K562 (cell line): Measurements from ENCODE around the gene NAP1L1. TPM values are rescaled to one million over a fixed set of nuclear protein-coding genes. Genes with fewer than 3 reads are reported as not detected.

Experiments
- ARID4B ChIP-seq: sonication (generic); formaldehyde crosslinking; IDR thresholded peaks from 2 replicates; pipeline ENCODE4 v1.8.0; 2022; ENCODE audit warnings: mild to moderate bottlenecking, missing genetic modification reagents
- C11orf30 ChIP-seq: fragments of 450-650 bp; IDR thresholded peaks from 2 replicates; pipeline ENCODE4 v1.6.1; 2016; ENCODE audit warnings: low read depth, mild to moderate bottlenecking
- CGGBP1 ChIP-seq: fragments of 250-450 bp; sonication (Bioruptor Pico); IDR thresholded peaks from 2 replicates; pipeline ENCODE4 v1.9.0; 2021; ENCODE audit warnings: mild to moderate bottlenecking
- GTF2B ChIP-seq: IDR thresholded peaks from 2 replicates; pipeline ENCODE4 v1.6.1; 2011; ENCODE audit not compliant: insufficient read length; ENCODE audit errors: extremely low read depth
- HNRNPUL1 ChIP-seq: fragments of 200-400 bp; formaldehyde crosslinking; IDR thresholded peaks from 2 replicates; pipeline ENCODE4 v1.6.1; 2017; ENCODE audit warnings: low read length
- JUNB ChIP-seq: fragments of 450-650 bp; formaldehyde crosslinking; conservative IDR thresholded peaks from 2 replicates; pipeline ENCODE4 v1.4.0; 2020; ENCODE audit warnings: mild to moderate bottlenecking
- MAFF ChIP-seq: IDR thresholded peaks from 2 replicates; pipeline ENCODE4 v1.6.1; 2012; ENCODE audit warnings: low read length, improper control_type of control experiment
- MAFG ChIP-seq: fragments of 450-650 bp; conservative IDR thresholded peaks from 2 replicates; pipeline ENCODE4 v1.6.1; 2016; ENCODE audit warnings: missing genetic modification characterization, missing compliant biosample characterization
- NUFIP1 ChIP-seq: fragments of 450-650 bp; IDR thresholded peaks from 2 replicates; pipeline ENCODE4 v1.6.1; 2018; ENCODE audit not compliant: partially characterized antibody
- PKNOX1 ChIP-seq: fragments of 450-650 bp; IDR thresholded peaks from 2 replicates; pipeline ENCODE4 v1.6.1; 2016
- STAG1 ChIP-seq: sonication (generic); formaldehyde crosslinking; IDR thresholded peaks from 2 replicates; pipeline ENCODE4 v1.5.0; 2020; ENCODE audit warnings: missing genetic modification reagents, borderline replicate concordance
- ZSCAN32 ChIP-seq: fragments of 450-650 bp; formaldehyde crosslinking; IDR thresholded peaks from 2 replicates; pipeline ENCODE4 v1.4.0; 2020; ENCODE audit warnings: mild to moderate bottlenecking, moderate library complexity
- polyA plus RNA-seq, 8 experiments: library from polyadenylated mRNA; depleted of rRNA in 4 of 8; stranded (reverse) in 5 of 8; unstranded in 3 of 8; fragments of >200 nt; fragmentation: Nextera tagmentation in 2 of 8; fragmentation: Illumina TruSeq in 1 of 8; extraction: Ambion mirVana in 2 of 8; extraction: Trizol in 1 of 8; gene quantifications; 2 replicates each; pipeline versions ENCODE4 v1.2.1 to v1.2.3, GENCODE V29; 2011 to 2014; ENCODE audit warnings: inconsistent platforms in 1 of 8, missing spikeins in 1 of 8
- total RNA-seq, 7 experiments: library from RNA; depleted of rRNA in 6 of 7; stranded (reverse); fragments of >200 nt in 6 of 7; fragmentation: Illumina TruSeq in 2 of 7; extraction: Trizol in 2 of 7; gene quantifications; 2 replicates each; pipeline versions ENCODE4 v1.2.1 to v1.2.3, GENCODE V29; 2011 to 2021; ENCODE audit warnings: low replicate concordance in 1 of 7

NAP1L1 gene
- total and polyA plus RNA-seq, 9 of the 15 experiments (the other 6 are each of a cell fraction or from before 2014, with no cell fraction given): 287 to 747 (median 450) TPM

- TF ChIP-seq CGGBP1 (CRISPR knock-in tag) (no peak), NUFIP1 (no peak), GTF2B (no peak), JUNB (CRISPR knock-in tag) (no peak), STAG1 (CRISPR knock-in tag) (no peak), C11orf30 (peak; percentile 85), PKNOX1 (no peak), ZSCAN32 (peak; percentile 73), MAFF (peak; percentile 68), MAFG (tag) (peak; percentile 61; the same call in 1 of the 2 replicates), ARID4B (CRISPR knock-in tag) (no peak), HNRNPUL1 (no peak)
Observed at GRCh38 chr12:76091246-76091754, 6.8 kb upstream of the NAP1L1 start (continued).
